ENCODE data around the gene TIMP4.

DNA sequence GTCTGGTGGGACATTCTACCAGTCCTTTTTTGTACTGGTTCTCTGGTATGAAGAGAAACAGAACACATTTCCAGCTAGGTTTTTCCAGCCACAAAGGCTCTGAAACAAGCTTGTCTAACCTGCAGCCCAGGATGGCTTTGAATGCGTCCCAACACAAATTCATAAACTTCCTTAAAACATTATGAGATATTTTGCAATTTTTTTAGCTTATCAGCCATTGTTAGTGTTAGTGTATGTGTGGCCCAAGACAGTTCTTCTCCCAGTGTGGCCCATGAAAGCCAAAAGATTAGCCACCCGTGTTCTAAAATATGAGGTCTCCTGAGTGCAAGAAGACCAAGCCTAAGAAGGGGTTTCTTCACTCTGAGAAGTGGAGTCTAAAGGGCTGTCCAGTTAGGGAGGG lies 18.4 kb upstream of the TIMP4 start:
- TF ChIP-seq POLR2A (IDR thresholded peaks at IDR 0.05; ENCODE audit: low read depth, low read length), result no peak
- TF ChIP-seq, protein P1, sequence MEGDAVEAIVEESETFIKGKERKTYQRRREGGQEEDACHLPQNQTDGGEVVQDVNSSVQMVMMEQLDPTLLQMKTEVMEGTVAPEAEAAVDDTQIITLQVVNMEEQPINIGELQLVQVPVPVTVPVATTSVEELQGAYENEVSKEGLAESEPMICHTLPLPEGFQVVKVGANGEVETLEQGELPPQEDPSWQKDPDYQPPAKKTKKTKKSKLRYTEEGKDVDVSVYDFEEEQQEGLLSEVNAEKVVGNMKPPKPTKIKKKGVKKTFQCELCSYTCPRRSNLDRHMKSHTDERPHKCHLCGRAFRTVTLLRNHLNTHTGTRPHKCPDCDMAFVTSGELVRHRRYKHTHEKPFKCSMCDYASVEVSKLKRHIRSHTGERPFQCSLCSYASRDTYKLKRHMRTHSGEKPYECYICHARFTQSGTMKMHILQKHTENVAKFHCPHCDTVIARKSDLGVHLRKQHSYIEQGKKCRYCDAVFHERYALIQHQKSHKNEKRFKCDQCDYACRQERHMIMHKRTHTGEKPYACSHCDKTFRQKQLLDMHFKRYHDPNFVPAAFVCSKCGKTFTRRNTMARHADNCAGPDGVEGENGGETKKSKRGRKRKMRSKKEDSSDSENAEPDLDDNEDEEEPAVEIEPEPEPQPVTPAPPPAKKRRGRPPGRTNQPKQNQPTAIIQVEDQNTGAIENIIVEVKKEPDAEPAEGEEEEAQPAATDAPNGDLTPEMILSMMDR (conservative IDR thresholded peaks at IDR 0.05; ENCODE audit: low read depth, low read length), result no peak
- TF ChIP-seq CEBPB (IDR thresholded peaks at IDR 0.05; ENCODE audit: low read depth, low read length), result no peak
- no peak for TF ChIP-seq SMC3 (IDR thresholded peaks at IDR 0.05; ENCODE audit: low read depth, low read length)
- TF ChIP-seq RCOR1 (IDR thresholded peaks at IDR 0.05; ENCODE audit: insufficient replicate concordance, low read length), result no peak
- no peak for TF ChIP-seq MXI1 (IDR thresholded peaks at IDR 0.05; ENCODE audit: borderline replicate concordance, low read depth, low read length)
- no peak for TF ChIP-seq MAFK (IDR thresholded peaks at IDR 0.05; ENCODE audit: low read depth, low read length)
- TF ChIP-seq RAD21 (IDR thresholded peaks at IDR 0.05; ENCODE audit: low read length), result no peak
- no peak for TF ChIP-seq RFX5 (IDR thresholded peaks at IDR 0.05; ENCODE audit: low read depth, low read length)
